SK-N-SH (cell line): ENCODE results near the gene PIEZO2. TPM values are rescaled to one million over a fixed set of nuclear protein-coding genes. Genes with fewer than 3 reads are reported as not detected.

Experiments used
- CTCF ChIA-PET: fragments of 300-600, 350-600 bp; formaldehyde crosslinking; extraction: SDS; loops from one replicate; lab custom pipeline; 2021; lab: Yijun Ruan, JAX
- POLR2A ChIA-PET: fragments of 350-600 bp; sonication (Branson Sonifier 250); formaldehyde crosslinking; extraction: SDS; loops from one replicate; lab custom pipeline; 2020; ENCODE audit warnings: antibody characterized with exemption, inconsistent platforms; lab: Yijun Ruan, JAX
- DNase-seq: peaks from one replicate; pipeline ENCODE4 v3.0.0; 2012
- H2AFZ ChIP-seq: fragments of 200-600 bp; sonication (generic); 2 replicates; pipeline ENCODE4 v1.8.1; 2016; ENCODE audit warnings: antibody characterized with exemption, mild to moderate bottlenecking, low read depth
- H3F3A ChIP-seq: fragments of 200-600 bp; sonication (generic); replicated peaks from 2 replicates; pipeline ENCODE3; 2016; ENCODE audit warnings: antibody characterized with exemption, mild to moderate bottlenecking; ENCODE audit not compliant: insufficient read depth
- H3K27ac ChIP-seq, 2 experiments: fragments of 200-500 bp in 1 of 2; fragments of 200-600 bp in 1 of 2; sonication (Bioruptor generic) in 1 of 2; sonication (generic), shearing (Covaris generic) in 1 of 2; 2 replicates each; pipeline versions ENCODE4 v1.5.1 to v1.6.1; 2014 to 2016; ENCODE audit warnings: low read depth in 2 of 2, inconsistent platforms in 1 of 2, low read length in 1 of 2, mild to moderate bottlenecking in 1 of 2, mixed read lengths in 1 of 2
- H3K27me3 ChIP-seq: fragments of 200-600 bp; sonication (generic), shearing (Covaris generic); 2 replicates; pipeline ENCODE4 v1.6.1; 2016; ENCODE audit warnings: mixed run types; ENCODE audit not compliant: insufficient read depth
- H3K36me3 ChIP-seq, 2 experiments: fragments of 200-500 bp in 1 of 2; fragments of 200-600 bp in 1 of 2; sonication (Bioruptor generic) in 1 of 2; sonication (generic) in 1 of 2; replicated peaks in 1 of 2; 2 replicates each; pipeline versions ENCODE3 to v1.5.1; 2014 to 2016; ENCODE audit warnings: low read length in 1 of 2, mild to moderate bottlenecking in 1 of 2; ENCODE audit not compliant: insufficient read depth in 2 of 2, control insufficient read depth in 1 of 2
- H3K4me1 ChIP-seq, 2 experiments: fragments of 200-500 bp in 1 of 2; fragments of 200-600 bp in 1 of 2; sonication (Bioruptor generic) in 1 of 2; sonication (generic), shearing (Covaris generic) in 1 of 2; 2 replicates each; pipeline versions ENCODE4 v1.5.1 to v1.6.1; 2014 to 2016; ENCODE audit warnings: low read depth in 1 of 2, low read length in 1 of 2, mixed run types in 1 of 2; ENCODE audit not compliant: insufficient read depth in 2 of 2, control insufficient read depth in 1 of 2
- H3K4me2 ChIP-seq: fragments of 200-600 bp; sonication (generic), shearing (Covaris generic); 2 replicates; pipeline ENCODE4 v1.6.1; 2017; ENCODE audit warnings: mixed run types
- H3K4me3 ChIP-seq, 2 experiments: fragments of 200-500 bp in 1 of 2; fragments of 200-600 bp in 1 of 2; sonication (Bioruptor generic) in 1 of 2; sonication (generic), shearing (Covaris generic) in 1 of 2; 2 replicates each; pipeline versions ENCODE4 v1.5.1 to v1.8.1; 2014 to 2016; ENCODE audit warnings: low read depth in 2 of 2, inconsistent platforms in 1 of 2, low read length in 1 of 2, mild to moderate bottlenecking in 1 of 2, mixed read lengths in 1 of 2, moderate library complexity in 1 of 2
- H3K79me2 ChIP-seq: fragments of 200-600 bp; sonication (generic); 2 replicates; pipeline ENCODE4 v1.8.1; 2017; ENCODE audit warnings: mild to moderate bottlenecking; ENCODE audit not compliant: insufficient read depth
- H3K9ac ChIP-seq: fragments of 200-600 bp; sonication (generic); 2 replicates; pipeline ENCODE4 v1.6.1; 2017; ENCODE audit warnings: mixed run types
- H3K9me2 ChIP-seq: fragments of 200-600 bp; sonication (generic); 2 replicates; pipeline ENCODE4 v1.6.1; 2017; ENCODE audit warnings: mixed run types
- H3K9me3 ChIP-seq: fragments of 200-600 bp; sonication (generic); 2 replicates; pipeline ENCODE4 v1.6.1; 2017; ENCODE audit warnings: mixed run types, mild to moderate bottlenecking, moderate library complexity
- H4K20me1 ChIP-seq: fragments of 200-600 bp; sonication (generic); 2 replicates; pipeline ENCODE4 v1.6.1; 2017; ENCODE audit warnings: mild to moderate bottlenecking, mixed run types; ENCODE audit not compliant: insufficient read depth
- CHD2 ChIP-seq: fragments of 150-350 bp; IDR thresholded peaks from 2 replicates; pipeline ENCODE4 v1.6.1; 2018; ENCODE audit warnings: low read length; ENCODE audit not compliant: partially characterized antibody
- CTCF ChIP-seq: fragments of 200-600 bp; sonication (generic); IDR thresholded peaks from 2 replicates; pipeline ENCODE4 v1.6.1; 2017; ENCODE audit warnings: antibody characterized with exemption, mild to moderate bottlenecking, moderate library complexity
- ELF1 ChIP-seq: IDR thresholded peaks from 2 replicates; pipeline ENCODE4 v1.4.0; 2012
- FOSL2 ChIP-seq: IDR thresholded peaks from 2 replicates; pipeline ENCODE4 v1.4.0; 2012; ENCODE audit warnings: low read depth, mild to moderate bottlenecking, moderate library complexity, borderline replicate concordance
- FOXJ3 ChIP-seq: sonication (generic); formaldehyde crosslinking; IDR thresholded peaks from 2 replicates; pipeline ENCODE4 v1.5.1; 2020; ENCODE audit warnings: mild to moderate bottlenecking, missing genetic modification reagents
- GABPA ChIP-seq: IDR thresholded peaks from 2 replicates; pipeline ENCODE4 v1.4.0; 2012; ENCODE audit warnings: low read depth, mild to moderate bottlenecking
- GATA2 ChIP-seq: sonication (generic); formaldehyde crosslinking; IDR thresholded peaks from 2 replicates; pipeline ENCODE4 v1.5.0; 2020; ENCODE audit warnings: mild to moderate bottlenecking, missing genetic modification reagents
- MAX ChIP-seq: IDR thresholded peaks from 2 replicates; pipeline ENCODE4 v1.4.0; 2012; ENCODE audit warnings: low read depth
- MEF2A ChIP-seq: IDR thresholded peaks from 2 replicates; pipeline ENCODE4 v1.4.0; 2012; ENCODE audit warnings: low read depth, borderline replicate concordance
- NFIC ChIP-seq: IDR thresholded peaks from 2 replicates; pipeline ENCODE4 v1.4.0; 2012; ENCODE audit warnings: borderline replicate concordance
- POLR2AphosphoS5 ChIP-seq: IDR thresholded peaks from 2 replicates; pipeline ENCODE4 v1.6.1; 2012; ENCODE audit warnings: low read depth, low read length
- RAD21 ChIP-seq: IDR thresholded peaks from 2 replicates; pipeline ENCODE4 v1.6.1; 2012; ENCODE audit warnings: mild to moderate bottlenecking, low read length
- RCOR1 ChIP-seq: fragments of 150-350 bp; IDR thresholded peaks from 2 replicates; pipeline ENCODE4 v1.6.1; 2017; ENCODE audit warnings: antibody characterized with exemption, low read length
- RXRA ChIP-seq: IDR thresholded peaks from 2 replicates; pipeline ENCODE4 v1.4.0; 2012; ENCODE audit warnings: low read depth, mild to moderate bottlenecking, borderline replicate concordance
- SIN3A ChIP-seq: IDR thresholded peaks from 2 replicates; pipeline ENCODE4 v1.6.1; 2012; ENCODE audit warnings: low read depth, mild to moderate bottlenecking, low read length, moderate library complexity, borderline replicate concordance
- TCF12 ChIP-seq: IDR thresholded peaks from 2 replicates; pipeline ENCODE4 v1.4.0; 2012
- TEAD4 ChIP-seq: IDR thresholded peaks from 2 replicates; pipeline ENCODE4 v1.4.0; 2012; ENCODE audit warnings: mild to moderate bottlenecking, borderline replicate concordance; ENCODE audit not compliant: insufficient read depth
- ZBTB33 ChIP-seq: IDR thresholded peaks from 2 replicates; pipeline ENCODE4 v1.4.0; 2012; ENCODE audit warnings: low read depth, borderline replicate concordance
- WGBS: methylation state at CpG from one replicate; pipeline ENCODE4 v1.1.6; 2017; ENCODE audit warnings: low lambda C conversion rate; 5-methylcytosine and 5-hydroxymethylcytosine counted together
- polyA plus RNA-seq, 3 experiments: library from polyadenylated mRNA; depleted of rRNA; stranded (reverse); fragments of >200 nt; gene quantifications; 2 replicates each; pipeline ENCODE4 v1.2.3, GENCODE V29; 2012
- TF ChIP-seq, protein P1 (sequence below): IDR thresholded peaks from 2 replicates; pipeline ENCODE4; 2012

PIEZO2 gene
- polyA plus RNA-seq, 1 of the 3 experiments (the other 2 are of a cell fraction), result not detected

- TF ChIP-seq ZBTB33 (no peak), FOXJ3 (CRISPR knock-in tag) (no peak), RCOR1 (no peak), GABPA (no peak)
These were observed 199.7 kb downstream of the PIEZO2 start (continued) for GRCh38 chr18:10949655-10950054.

DNA sequence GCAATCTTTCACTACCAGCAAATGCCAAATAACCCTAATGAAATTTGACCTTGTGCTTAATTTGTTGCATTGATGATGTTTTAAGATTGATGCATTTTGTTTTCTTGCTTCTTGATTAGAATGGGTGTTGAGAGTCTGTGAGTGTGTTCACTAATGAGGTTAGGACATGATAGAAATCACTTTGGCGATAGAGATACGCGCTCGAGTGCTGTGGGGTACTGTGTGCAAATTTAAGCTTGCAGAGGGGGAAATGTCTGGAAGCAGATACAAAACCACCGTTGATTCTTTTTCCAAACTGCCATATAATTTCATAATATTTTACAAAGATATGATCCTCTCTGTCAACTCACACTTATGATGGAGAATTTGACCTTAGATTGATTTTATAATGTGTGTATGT, 200.9 kb downstream of the PIEZO2 start:
- no peaks in the 10 kb centered on the region for H3K79me2 ChIP-seq
- WGBS, result 3% methylated on average over 5 of the region's 5 CpGs
- POLR2A ChIA-PET, result no interaction called here

More for the DNA sequence above, 200.9 kb downstream of the PIEZO2 start:
- Histone ChIP-seq H3K9ac (no peak overlapping the region), H2AFZ (no peak overlapping the region), H3K4me2 (no peak overlapping the region), H4K20me1 (no peaks in the 10 kb centered on the region), H3K9me3 (peaks cover 14% of the 10 kb centered on the region; the same call in 1 of the 2 replicates), H3K36me3 (no peaks in the 10 kb centered on the region), H3K27me3 (no peaks in the 10 kb centered on the region), H3F3A (no peaks in the 10 kb centered on the region), H3K4me3 (no peak overlapping the region), H3K9me2 (no peaks in the 10 kb centered on the region), H3K27ac (no peak overlapping the region), H3K4me1 (no peaks in the 10 kb centered on the region)
- TF ChIP-seq ELF1, result no peak
- no peak for TF ChIP-seq ZBTB33
- no peak for TF ChIP-seq RAD21
- TF ChIP-seq SIN3A, result no peak
- TF ChIP-seq RCOR1, result no peak
- TF ChIP-seq TCF12, result no peak
- TF ChIP-seq MEF2A, result no peak
- no peak for TF ChIP-seq TEAD4
- TF ChIP-seq, protein P1, sequence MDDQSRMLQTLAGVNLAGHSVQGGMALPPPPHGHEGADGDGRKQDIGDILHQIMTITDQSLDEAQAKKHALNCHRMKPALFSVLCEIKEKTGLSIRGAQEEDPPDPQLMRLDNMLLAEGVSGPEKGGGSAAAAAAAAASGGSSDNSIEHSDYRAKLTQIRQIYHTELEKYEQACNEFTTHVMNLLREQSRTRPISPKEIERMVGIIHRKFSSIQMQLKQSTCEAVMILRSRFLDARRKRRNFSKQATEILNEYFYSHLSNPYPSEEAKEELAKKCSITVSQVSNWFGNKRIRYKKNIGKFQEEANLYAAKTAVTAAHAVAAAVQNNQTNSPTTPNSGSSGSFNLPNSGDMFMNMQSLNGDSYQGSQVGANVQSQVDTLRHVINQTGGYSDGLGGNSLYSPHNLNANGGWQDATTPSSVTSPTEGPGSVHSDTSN, result no peak
- TF ChIP-seq MAX, result no peak
- no peak for TF ChIP-seq RXRA
- TF ChIP-seq FOXJ3 (CRISPR knock-in tag), result no peak
- no peak for TF ChIP-seq CHD2
- no peak for TF ChIP-seq NFIC
- no peak for TF ChIP-seq FOSL2
- no peak for TF ChIP-seq CTCF
- no peak for TF ChIP-seq GATA2
- TF ChIP-seq POLR2AphosphoS5, result no peak
- no peak for DNase-seq
- CTCF ChIA-PET, result no interaction called here
